GM23338 (cell line): ENCODE results near the gene SLC9A1. TPM values are rescaled to one million over a fixed set of nuclear protein-coding genes. Genes with fewer than 3 reads are reported as not detected.

ENCODE experiments used
- ATAC-seq: fragments of 200-7000 bp; cut with Tn5 transposase; 3 replicates; pipeline ENCODE4 v1.9.1; 2020
- DNase-seq: peaks from one replicate; pipeline ENCODE4 v3.0.0-alpha.2; 2015; ENCODE audit warnings: low spot score
- H2AFZ ChIP-seq: fragments of 200-600 bp; sonication (generic); 2 replicates; pipeline ENCODE4 v1.8.0; 2016; ENCODE audit warnings: antibody characterized with exemption, mild to moderate bottlenecking, moderate library complexity
- H3F3A ChIP-seq: fragments of 200-600 bp; sonication (generic); replicated peaks from 2 replicates; pipeline ENCODE4 v1.8.0; 2017; ENCODE audit warnings: antibody characterized with exemption, mixed run types, low read depth
- H3K27ac ChIP-seq: fragments of 200-600 bp; sonication (generic); 2 replicates; pipeline ENCODE4 v1.6.1; 2016; ENCODE audit warnings: low read depth
- H3K27me3 ChIP-seq: fragments of 200-600 bp; sonication (generic); 2 replicates; pipeline ENCODE4 v1.8.0; 2016; ENCODE audit warnings: mild to moderate bottlenecking, mixed run types, moderate library complexity; ENCODE audit not compliant: insufficient read depth
- H3K36me3 ChIP-seq: fragments of 200-600 bp; sonication (generic); 2 replicates; pipeline ENCODE4 v1.8.0; 2016; ENCODE audit warnings: mild to moderate bottlenecking; ENCODE audit not compliant: insufficient read depth
- H3K4me1 ChIP-seq: fragments of 200-600 bp; sonication (generic); 2 replicates; pipeline ENCODE4 v1.8.0; 2016; ENCODE audit warnings: mild to moderate bottlenecking, moderate library complexity; ENCODE audit not compliant: insufficient read depth
- H3K4me2 ChIP-seq: fragments of 200-600 bp; sonication (generic); 2 replicates; pipeline ENCODE4 v1.7.1; 2017; ENCODE audit warnings: mixed run types
- H3K4me3 ChIP-seq: fragments of 200-600 bp; sonication (generic); 2 replicates; pipeline ENCODE4 v1.6.1; 2016; ENCODE audit warnings: mixed run types
- H3K79me2 ChIP-seq: fragments of 200-600 bp; sonication (generic); replicated peaks from 2 replicates; pipeline ENCODE4 v1.8.0; 2017; ENCODE audit warnings: mild to moderate bottlenecking; ENCODE audit not compliant: insufficient read depth
- H3K9me2 ChIP-seq: fragments of 200-600 bp; sonication (generic); 2 replicates; pipeline ENCODE4 v1.8.0; 2017; ENCODE audit not compliant: insufficient read depth
- H4K20me1 ChIP-seq: fragments of 200-600 bp; sonication (generic); replicated peaks from 2 replicates; pipeline ENCODE4 v1.8.0; 2017; ENCODE audit warnings: mild to moderate bottlenecking; ENCODE audit not compliant: insufficient read depth
- H3K27ac Mint-ChIP-seq: 2 replicates; pipeline ENCODE4 v1.8.0; 2020; ENCODE audit warnings: inconsistent platforms, mild to moderate bottlenecking, moderate library complexity, mixed read lengths
- H3K27me3 Mint-ChIP-seq: 3 replicates; pipeline ENCODE4 v1.8.0; 2022; ENCODE audit warnings: low read depth, mild to moderate bottlenecking, moderate library complexity, mixed read lengths, inconsistent platforms; ENCODE audit not compliant: insufficient read depth, poor library complexity
- H3K36me3 Mint-ChIP-seq: 3 replicates; pipeline ENCODE4 v1.8.0; 2021; ENCODE audit warnings: low read depth, mild to moderate bottlenecking, inconsistent platforms, moderate library complexity, mixed read lengths
- H3K4me1 Mint-ChIP-seq: 3 replicates; pipeline ENCODE4 v1.8.0; 2020; ENCODE audit warnings: mild to moderate bottlenecking, inconsistent platforms, mixed read lengths
- H3K4me3 Mint-ChIP-seq: 3 replicates; pipeline ENCODE4 v1.8.0; 2021; ENCODE audit warnings: moderate library complexity, mild to moderate bottlenecking, inconsistent platforms, mixed read lengths
- H3K9me3 Mint-ChIP-seq: 3 replicates; pipeline ENCODE4 v1.8.0; 2020; ENCODE audit warnings: moderate library complexity, mild to moderate bottlenecking, inconsistent platforms, mixed read lengths
- CREB1 ChIP-seq: fragments of 250-450 bp; sonication (Bioruptor Pico); IDR thresholded peaks from 2 replicates; pipeline ENCODE4 v1.5.0; 2020; ENCODE audit warnings: low read depth, mild to moderate bottlenecking, moderate library complexity
- EZH2phosphoT487 ChIP-seq: fragments of 200-600 bp; sonication (generic); IDR thresholded peaks from one replicate; pipeline ENCODE4 v1.8.1; 2018; ENCODE audit warnings: antibody characterized with exemption; ENCODE audit not compliant: unreplicated experiment
- JUNB ChIP-seq: IDR thresholded peaks from one replicate; pipeline ENCODE4 v1.6.1; 2016; ENCODE audit warnings: antibody characterized with exemption; ENCODE audit not compliant: unreplicated experiment
- REST ChIP-seq: IDR thresholded peaks from one replicate; pipeline ENCODE4 v1.6.1; 2018; ENCODE audit warnings: antibody characterized with exemption; ENCODE audit not compliant: unreplicated experiment
- STAT1 ChIP-seq: IDR thresholded peaks from one replicate; pipeline ENCODE4 v1.6.1; 2016; ENCODE audit warnings: antibody characterized with exemption; ENCODE audit not compliant: unreplicated experiment
- ZNF114 ChIP-seq: fragments of 250-450 bp; sonication (Bioruptor Pico); IDR thresholded peaks from 2 replicates; pipeline ENCODE4 v1.5.0; 2020; ENCODE audit warnings: mild to moderate bottlenecking, moderate library complexity
- ZNF331 ChIP-seq: fragments of 250-450 bp; sonication (Bioruptor Pico); IDR thresholded peaks from 2 replicates; pipeline ENCODE4 v1.5.0; 2020; ENCODE audit warnings: low read depth, mild to moderate bottlenecking, moderate library complexity
- ZNF462 ChIP-seq: fragments of 250-450 bp; sonication (Bioruptor Pico); IDR thresholded peaks from 2 replicates; pipeline ENCODE4 v1.5.0; 2020; ENCODE audit warnings: mild to moderate bottlenecking, moderate library complexity
- polyA plus RNA-seq: library from polyadenylated mRNA; unstranded; fragments of >200 nt; fragmentation: Nextera tagmentation; extraction: Ambion mirVana; gene quantifications from 2 replicates; pipeline ENCODE4 v1.2.1, GENCODE V29; 2016
- total RNA-seq: library from RNA; depleted of rRNA; stranded (reverse); fragments of >200 nt; shearing (Covaris generic); gene quantifications from 2 replicates; pipeline ENCODE4 v1.2.3, GENCODE V29; 2014

The SLC9A1 gene
- total and polyA plus RNA-seq, 2 experiments from 2014 or later = 10.4 to 22.3 TPM

GRCh38 chr1:27076803-27077202, 78.1 kb downstream of the SLC9A1 start (continued):
- TF ChIP-seq ZNF462 (CRISPR knock-in tag) = no peak
- TF ChIP-seq EZH2phosphoT487 = no peak
- no peak for TF ChIP-seq CREB1 (CRISPR knock-in tag)
- TF ChIP-seq JUNB = no peak
- TF ChIP-seq ZNF114 (CRISPR knock-in tag) = no peak

DNA sequence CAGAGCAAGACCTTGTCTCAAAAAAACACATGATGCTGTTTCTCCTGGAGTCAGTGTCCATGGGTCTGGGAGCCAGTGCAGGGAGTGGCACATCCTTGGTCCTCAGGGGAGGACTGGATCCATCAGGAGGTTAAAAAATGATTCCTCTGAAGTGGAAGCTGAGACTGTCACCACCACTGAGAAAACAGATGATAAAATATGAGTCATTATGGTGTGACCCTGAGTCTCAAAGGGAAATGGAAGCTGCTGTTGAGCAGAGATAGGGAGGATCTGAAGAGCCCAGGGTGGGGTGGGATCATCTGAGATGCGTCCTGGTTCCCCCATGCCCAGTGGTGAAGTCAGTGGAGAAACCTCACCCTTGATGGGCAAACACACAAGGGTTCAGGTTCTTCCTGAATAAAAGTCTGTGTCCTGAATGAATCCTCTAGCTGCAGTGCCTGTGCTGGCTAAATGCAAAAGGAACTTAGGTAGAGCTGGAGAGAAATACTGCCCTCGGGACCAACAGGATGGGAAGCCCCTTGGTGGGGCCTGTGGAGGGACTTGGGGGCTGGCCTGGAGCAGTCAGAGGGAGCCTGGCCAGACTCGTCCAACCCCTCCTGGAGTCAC, 80.6 kb downstream of the SLC9A1 start:
- no peaks in the 10 kb centered on the region for H3K27me3 ChIP-seq
- Mint-ChIP-seq H3K36me3 (no peaks in the 10 kb centered on the region), H3K27me3 (peaks cover 4% of the 10 kb centered on the region), H3K9me3 (no peaks in the 10 kb centered on the region; the same call in 2 of the 3 replicates), H3K4me3 (no peak overlapping the region), H3K4me1 (peaks cover 11% of the 10 kb centered on the region; the same call in 2 of the 3 replicates), H3K27ac (no peak overlapping the region)
- no peaks in the 10 kb centered on the region for H4K20me1 ChIP-seq
- no peak overlapping the region for H3K27ac ChIP-seq
- H3K4me1 ChIP-seq = no peaks in the 10 kb centered on the region
- H3K4me3 ChIP-seq = no peak overlapping the region
- H3K4me2 ChIP-seq = no peak overlapping the region
- no peaks in the 10 kb centered on the region for H3K79me2 ChIP-seq
- no peak overlapping the region for H2AFZ ChIP-seq
- no peaks in the 10 kb centered on the region; the same call in 1 of the 2 replicates for H3K36me3 ChIP-seq
- no peaks in the 10 kb centered on the region for H3K9me2 ChIP-seq
- ATAC-seq (no peak), DNase-seq (no peak)
- 0 out of 2 replicates have a peak, but pooled peaks cover 3% of the 10 kb centered on the region for H3F3A ChIP-seq
- TF ChIP-seq ZNF331 (no peak), STAT1 (no peak), REST (no peak), ZNF114 (CRISPR knock-in tag) (no peak), JUNB (no peak)
